DOHH2 (cell line): ENCODE data around the gene NMT2.

ENCODE experiments used
- EZH2phosphoT487 ChIP-seq: fragments of 200-600 bp; sonication (generic); IDR thresholded peaks from 2 replicates; pipeline ENCODE4 v1.6.1; 2017; ENCODE audit warnings: borderline replicate concordance, mild to moderate bottlenecking, antibody characterized with exemption, low read length, moderate library complexity, mixed read lengths
- TF ChIP-seq, protein P1 (sequence below): fragments of 200-600 bp; sonication (generic); IDR thresholded peaks from one replicate; pipeline ENCODE4 v1.5.1; 2014; ENCODE audit warnings: antibody characterized with exemption, mild to moderate bottlenecking, low read depth, low read length; ENCODE audit not compliant: poor library complexity, severe bottlenecking

DNA sequence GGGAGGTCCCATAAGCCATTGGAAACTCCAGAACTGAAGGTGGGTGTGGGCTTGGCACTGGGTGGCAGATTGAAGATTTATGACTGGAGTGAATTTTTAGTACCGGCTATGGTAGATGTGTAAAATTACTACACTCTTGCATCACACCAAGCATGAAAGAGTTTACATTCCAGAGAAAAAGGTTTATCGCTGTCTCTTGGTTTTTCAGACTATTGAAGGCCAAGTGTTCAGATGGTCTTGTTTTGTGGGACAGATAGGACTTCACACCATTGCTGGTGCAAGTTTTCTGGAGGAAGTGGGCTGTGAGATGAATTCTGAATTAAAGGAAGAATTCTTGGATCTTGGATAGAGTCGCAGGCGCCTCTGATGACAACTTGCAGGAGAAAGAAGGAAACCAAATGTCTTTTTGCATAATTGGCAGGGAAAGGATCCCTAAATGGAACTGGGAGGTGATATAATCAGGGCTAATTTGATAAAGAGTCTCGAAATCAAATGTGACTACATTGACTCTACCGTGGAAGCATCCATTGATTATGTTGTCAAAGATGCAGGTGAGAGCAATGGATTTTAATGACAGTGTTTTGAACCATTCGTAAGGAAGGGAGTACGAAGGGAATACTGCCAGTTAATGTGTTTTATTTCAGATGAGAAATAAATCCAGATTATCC lies 14.2 kb upstream of the NMT2 start:
- no peak for TF ChIP-seq EZH2phosphoT487
- TF ChIP-seq, protein P1, sequence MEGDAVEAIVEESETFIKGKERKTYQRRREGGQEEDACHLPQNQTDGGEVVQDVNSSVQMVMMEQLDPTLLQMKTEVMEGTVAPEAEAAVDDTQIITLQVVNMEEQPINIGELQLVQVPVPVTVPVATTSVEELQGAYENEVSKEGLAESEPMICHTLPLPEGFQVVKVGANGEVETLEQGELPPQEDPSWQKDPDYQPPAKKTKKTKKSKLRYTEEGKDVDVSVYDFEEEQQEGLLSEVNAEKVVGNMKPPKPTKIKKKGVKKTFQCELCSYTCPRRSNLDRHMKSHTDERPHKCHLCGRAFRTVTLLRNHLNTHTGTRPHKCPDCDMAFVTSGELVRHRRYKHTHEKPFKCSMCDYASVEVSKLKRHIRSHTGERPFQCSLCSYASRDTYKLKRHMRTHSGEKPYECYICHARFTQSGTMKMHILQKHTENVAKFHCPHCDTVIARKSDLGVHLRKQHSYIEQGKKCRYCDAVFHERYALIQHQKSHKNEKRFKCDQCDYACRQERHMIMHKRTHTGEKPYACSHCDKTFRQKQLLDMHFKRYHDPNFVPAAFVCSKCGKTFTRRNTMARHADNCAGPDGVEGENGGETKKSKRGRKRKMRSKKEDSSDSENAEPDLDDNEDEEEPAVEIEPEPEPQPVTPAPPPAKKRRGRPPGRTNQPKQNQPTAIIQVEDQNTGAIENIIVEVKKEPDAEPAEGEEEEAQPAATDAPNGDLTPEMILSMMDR, result no peak
